CMK (cell line): ENCODE measurements around the gene TSPEAR.
"Not testable (repeated sequence)": the region's sequence is repeated elsewhere in the genome, so short reads cannot be mapped to it uniquely, and the experiment has no call there.

Experiments
- DNase-seq: peaks from one replicate; pipeline ENCODE4 v3.0.0-alpha.2; 2010; ENCODE audit warnings: low read depth

The TSPEAR gene

DNA sequence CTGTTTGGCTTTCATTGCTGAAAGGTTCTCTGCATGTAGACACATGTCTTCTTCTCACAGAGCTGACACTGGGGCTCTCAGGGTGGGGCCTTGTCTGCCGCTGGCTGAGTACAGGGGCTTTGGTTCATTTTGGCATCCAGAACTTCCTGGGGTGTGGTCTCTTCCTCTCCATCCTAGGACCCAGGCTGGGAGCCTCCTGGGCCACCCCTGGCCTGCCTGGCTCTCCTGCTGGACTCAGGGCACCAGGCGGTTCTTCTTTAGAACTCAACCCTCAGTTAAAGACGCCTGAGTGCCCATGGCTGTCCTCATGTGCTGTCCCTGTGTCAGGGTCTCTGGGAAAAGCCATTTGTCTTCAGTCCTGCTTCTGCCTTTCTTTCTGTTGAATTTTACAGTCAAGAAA lies 125.5 kb downstream of the TSPEAR start:
- no peak for DNase-seq

DNA sequence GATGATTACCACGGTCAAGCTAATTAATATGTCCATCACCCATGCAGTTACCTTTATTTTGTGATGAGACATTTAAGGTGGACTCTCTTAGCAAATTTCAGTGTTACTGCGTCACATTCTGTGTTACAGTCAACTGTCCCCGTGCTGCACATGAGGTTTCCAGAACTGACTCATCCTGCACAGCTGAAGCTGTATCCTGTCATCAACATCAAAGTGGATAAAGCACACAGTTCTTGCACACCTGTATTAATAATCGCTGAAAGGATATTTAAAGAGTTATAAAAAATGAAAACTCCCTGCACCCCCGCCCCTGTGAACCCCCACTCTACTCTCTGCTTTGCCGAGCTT lies 127.6 kb downstream of the TSPEAR start:
- no peak for DNase-seq

- no peak for DNase-seq
Measured at GRCh38 chr21:44583089-44583799, 128.1 kb downstream of the TSPEAR start.

- no peak for DNase-seq
Measured at GRCh38 chr21:44582055-44582454, 129.3 kb downstream of the TSPEAR start.

GRCh38 chr21:44581158-44581557 lies 130.2 kb downstream of the TSPEAR start:
- no peak for DNase-seq

DNA sequence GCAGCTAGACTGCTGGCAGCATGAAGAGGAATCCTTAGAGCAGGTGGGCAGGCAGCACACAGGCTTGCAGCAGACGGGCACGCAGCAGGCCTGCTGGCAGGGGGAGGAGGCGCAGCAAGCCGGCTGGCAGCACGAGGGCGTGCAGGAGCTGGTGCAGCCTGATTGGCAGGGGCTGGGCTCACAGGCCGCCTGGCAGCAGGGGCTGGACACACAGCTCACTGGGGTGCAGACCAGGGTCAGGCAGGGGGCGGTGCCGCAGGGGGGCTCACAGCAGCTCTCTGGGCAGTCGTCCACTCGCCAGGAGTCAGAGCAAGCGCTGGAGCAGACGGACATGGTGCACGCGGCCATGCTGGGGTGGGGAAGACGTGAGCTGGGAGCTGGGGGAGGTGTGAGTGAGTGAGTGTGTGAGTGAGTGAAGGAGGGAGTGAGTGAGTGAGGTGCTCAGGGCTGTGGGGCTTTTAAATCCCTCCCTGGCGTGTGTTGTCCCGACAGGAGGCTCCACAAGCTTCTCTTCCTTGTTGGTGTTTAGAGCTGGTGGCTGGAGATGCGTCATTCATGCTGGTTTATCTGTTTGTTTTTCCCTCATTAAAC lies 131.0 kb downstream of the TSPEAR start, which contains the start of gene KRTAP10-5:
Gene KRTAP10-5 (minus strand): TSS at position 374 of the 591 bp plus-strand sequence. CDS start 26 bp downstream, at position 348.
- not testable (repeated sequence) for DNase-seq

DNA sequence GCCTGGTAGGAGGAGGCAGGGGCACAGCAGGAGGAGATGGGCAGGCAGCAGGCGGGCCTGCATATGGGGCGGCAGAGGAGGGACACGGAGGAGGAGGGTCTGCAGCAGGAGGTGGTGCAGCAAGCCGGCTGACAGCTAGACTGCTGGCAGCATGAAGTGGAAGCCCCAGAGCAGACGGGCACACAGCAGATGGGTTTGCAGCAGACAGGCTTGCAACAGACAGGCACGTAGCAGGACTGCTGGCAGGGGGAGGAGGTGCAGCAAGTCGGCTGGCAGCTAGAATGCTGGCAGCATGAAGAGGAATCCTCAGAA lies 131.6 kb downstream of the TSPEAR start:
- no peak for DNase-seq

GRCh38 chr21:44579056-44579832 lies 132.1 kb downstream of the TSPEAR start:
- no peak for DNase-seq

- DNase-seq, result no peak
Measured at GRCh38 chr21:44578371-44579055, 132.9 kb downstream of the TSPEAR start.

- DNase-seq, result no peak
Measured at GRCh38 chr21:44576025-44576420, 135.3 kb downstream of the TSPEAR start.

DNA sequence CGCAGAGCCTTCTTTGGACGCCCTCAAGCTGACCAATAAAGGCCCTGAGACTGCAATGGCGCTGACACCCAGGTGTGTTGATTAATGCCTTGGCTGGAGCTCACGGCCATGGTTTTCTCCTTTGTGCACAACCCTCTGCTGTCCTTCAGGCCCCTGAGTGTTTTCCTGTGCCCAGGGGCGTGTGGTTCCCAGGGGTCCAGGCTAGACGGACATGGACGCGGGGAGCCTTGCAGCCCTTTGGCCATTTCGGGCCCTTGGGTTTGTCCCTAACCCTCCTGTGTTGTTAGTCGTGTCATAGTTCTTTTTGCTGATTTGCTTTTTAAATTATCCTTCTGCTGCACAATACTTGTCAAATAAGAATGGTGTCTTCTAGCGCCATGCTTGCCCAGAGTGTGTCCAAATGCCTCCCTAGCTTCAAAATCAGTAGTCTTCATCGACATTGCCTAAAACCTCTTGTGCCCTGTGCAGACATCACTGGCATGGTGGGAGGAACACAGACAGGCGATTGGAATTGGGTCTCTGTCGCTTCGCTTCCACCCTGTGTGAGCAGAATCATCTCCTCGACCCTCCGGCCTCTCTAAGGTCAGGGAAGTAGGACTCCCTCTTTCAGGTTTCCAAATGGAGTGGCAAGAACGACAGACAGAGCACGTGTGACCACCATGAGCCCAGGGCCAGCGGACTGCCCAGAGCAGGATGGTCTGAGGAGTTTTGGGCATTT lies 135.9 kb downstream of the TSPEAR start:
- no peak for DNase-seq

- no peak for DNase-seq
Measured at GRCh38 chr21:44574457-44575306, 136.7 kb downstream of the TSPEAR start.

DNA sequence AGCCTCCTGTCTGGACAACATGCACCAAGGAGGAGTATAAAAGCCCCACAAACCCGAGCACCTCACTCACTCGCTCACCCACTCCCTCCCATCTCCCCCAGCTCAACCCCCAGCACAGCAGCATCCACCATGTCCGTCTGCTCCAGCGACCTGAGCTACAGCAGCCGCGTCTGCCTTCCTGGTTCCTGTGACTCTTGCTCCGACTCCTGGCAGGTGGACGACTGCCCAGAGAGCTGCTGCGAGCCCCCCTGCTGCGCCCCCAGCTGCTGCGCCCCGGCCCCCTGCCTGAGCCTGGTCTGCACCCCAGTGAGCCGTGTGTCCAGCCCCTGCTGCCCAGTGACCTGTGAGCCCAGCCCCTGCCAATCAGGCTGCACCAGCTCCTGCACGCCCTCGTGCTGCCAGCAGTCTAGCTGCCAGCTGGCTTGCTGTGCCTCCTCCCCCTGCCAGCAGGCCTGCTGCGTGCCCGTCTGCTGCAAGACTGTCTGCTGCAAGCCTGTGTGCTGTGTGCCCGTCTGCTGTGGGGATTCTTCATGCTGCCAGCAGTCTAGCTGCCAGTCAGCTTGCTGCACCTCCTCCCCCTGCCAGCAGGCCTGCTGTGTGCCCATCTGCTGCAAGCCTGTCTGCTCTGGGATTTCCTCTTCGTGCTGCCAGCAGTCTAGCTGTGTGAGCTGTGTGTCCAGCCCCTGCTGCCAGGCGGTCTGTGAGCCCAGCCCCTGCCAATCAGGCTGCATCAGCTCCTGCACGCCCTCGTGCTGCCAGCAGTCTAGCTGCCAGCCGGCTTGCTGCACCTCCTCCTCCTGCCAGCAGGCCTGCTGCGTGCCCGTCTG lies 137.5 kb downstream of the TSPEAR start, which contains the start of gene KRTAP10-4:
Gene KRTAP10-4 (plus strand): TSS at position 100 of the 827 bp plus-strand sequence. CDS start 30 bp downstream, at position 130.
- DNase-seq, result not testable (repeated sequence)

- DNase-seq, result no peak
Measured at GRCh38 chr21:44572959-44573583, 138.3 kb downstream of the TSPEAR start.

GRCh38 chr21:44571844-44572782 lies 139.3 kb downstream of the TSPEAR start:
- DNase-seq, result no peak

- no peak for DNase-seq
Measured at GRCh38 chr21:44571296-44571695, 140.1 kb downstream of the TSPEAR start.

- DNase-seq, result no peak
Measured at GRCh38 chr21:44569861-44570517, 141.4 kb downstream of the TSPEAR start.
